EL (cell line): ENCODE data around the gene YAE1.
A peak's percentile ranks its signal among the peaks of the same experiment; 100 is the strongest.
"Not testable (repeated sequence)": the region's sequence is repeated elsewhere in the genome, so short reads cannot be mapped to it uniquely, and the experiment has no call there.

Experiments used
- DNase-seq: peaks from one replicate; pipeline ENCODE4 v3.0.0-alpha.2; 2016

Gene YAE1

GRCh38 chr7:39566023-39566921 is at the start of gene YAE1:
Gene YAE1, plus strand, starts transcription at chr7:39566404. Its CDS starts 15 bp downstream, at chr7:39566419.
- DNase-seq, result peak; percentile 77

GRCh38 chr7:39516498-39516897 is 49.7 kb upstream of the YAE1 start:
- DNase-seq, result no peak

- no peak for DNase-seq
Observed at GRCh38 chr7:39517240-39517639, 49.0 kb upstream of the YAE1 start.

- DNase-seq, result no peak
Observed at GRCh38 chr7:39525926-39526325, 40.3 kb upstream of the YAE1 start.

- DNase-seq, result no peak
Observed at GRCh38 chr7:39526666-39527065, 39.5 kb upstream of the YAE1 start.

- DNase-seq, result no peak
Observed at GRCh38 chr7:39527296-39527695, 38.9 kb upstream of the YAE1 start.

- DNase-seq, result no peak
Observed at GRCh38 chr7:39527951-39528350, 38.3 kb upstream of the YAE1 start.

- DNase-seq, result no peak
Observed at GRCh38 chr7:39528849-39529248, 37.4 kb upstream of the YAE1 start.

- no peak for DNase-seq
Observed at GRCh38 chr7:39529582-39529981, 36.6 kb upstream of the YAE1 start.

GRCh38 chr7:39530971-39531370 is 35.2 kb upstream of the YAE1 start:
- no peak for DNase-seq

- no peak for DNase-seq
Observed at GRCh38 chr7:39531818-39532217, 34.4 kb upstream of the YAE1 start.

GRCh38 chr7:39532832-39533231 is 33.4 kb upstream of the YAE1 start:
- no peak for DNase-seq

- DNase-seq, result no peak
Observed at GRCh38 chr7:39534599-39534998, 31.6 kb upstream of the YAE1 start.

- DNase-seq, result no peak
Observed at GRCh38 chr7:39535064-39535463, 31.1 kb upstream of the YAE1 start.

- no peak for DNase-seq
Observed at GRCh38 chr7:39535720-39536119, 30.5 kb upstream of the YAE1 start.

GRCh38 chr7:39536951-39537350 is 29.3 kb upstream of the YAE1 start:
- DNase-seq, result no peak

GRCh38 chr7:39539816-39540215 is 26.4 kb upstream of the YAE1 start:
- no peak for DNase-seq

- no peak for DNase-seq
Observed at GRCh38 chr7:39540320-39540719, 25.9 kb upstream of the YAE1 start.

GRCh38 chr7:39541511-39541910 is 24.7 kb upstream of the YAE1 start:
- DNase-seq, result no peak

GRCh38 chr7:39544774-39545173 is 21.4 kb upstream of the YAE1 start:
- DNase-seq, result not testable (repeated sequence)

- DNase-seq, result no peak
Observed at GRCh38 chr7:39547336-39547735, 18.9 kb upstream of the YAE1 start.

GRCh38 chr7:39550411-39550810 is 15.8 kb upstream of the YAE1 start:
- DNase-seq, result no peak

GRCh38 chr7:39553436-39553835 is 12.8 kb upstream of the YAE1 start:
- DNase-seq, result no peak

GRCh38 chr7:39554583-39555165 is 11.5 kb upstream of the YAE1 start:
- peak; percentile 33 for DNase-seq

- no peak for DNase-seq
Observed at GRCh38 chr7:39557222-39557621, 9.0 kb upstream of the YAE1 start.
